Neural cell (in vitro differentiated cells): ENCODE results near the gene MYO15A. TPM values are rescaled to one million over a fixed set of nuclear protein-coding genes. Genes with fewer than 3 reads are reported as not detected.

Source experiments
- H2AFZ ChIP-seq: fragments of 200-600, 300-800 bp; sonication (generic), shearing (Covaris generic); 2 replicates; pipeline ENCODE4 v1.6.0; 2014; ENCODE audit warnings: low read depth, mild to moderate bottlenecking, antibody characterized with exemption, low read length, moderate library complexity
- H3F3A ChIP-seq: fragments of 200-600 bp; shearing (Covaris generic); 2 replicates; pipeline ENCODE4 v1.6.1; 2016; ENCODE audit warnings: mild to moderate bottlenecking, moderate library complexity, mixed read lengths, antibody characterized with exemption, low read length; ENCODE audit not compliant: insufficient read depth, poor library complexity, severe bottlenecking
- H3K27ac ChIP-seq: fragments of 200-600, 300-800 bp; sonication (generic), shearing (Covaris generic); 2 replicates; pipeline ENCODE4 v1.5.1; 2014; ENCODE audit warnings: mild to moderate bottlenecking, low read length, moderate library complexity
- H3K27me3 ChIP-seq: fragments of 300-800, 200-600 bp; sonication (generic), shearing (Covaris generic); 2 replicates; pipeline ENCODE4 v1.6.0; 2014; ENCODE audit warnings: mild to moderate bottlenecking, low read depth, low read length, moderate library complexity; ENCODE audit not compliant: insufficient read depth
- H3K36me3 ChIP-seq: fragments of 300-800, 200-600 bp; sonication (generic), shearing (Covaris generic); 2 replicates; pipeline ENCODE4 v1.5.1; 2014; ENCODE audit warnings: mild to moderate bottlenecking, antibody characterized with exemption, low read length, moderate library complexity; ENCODE audit not compliant: insufficient read depth
- H3K4me2 ChIP-seq: fragments of 300-800, 200-600 bp; sonication (generic), shearing (Covaris generic); 2 replicates; pipeline ENCODE4 v1.6.0; 2014; ENCODE audit warnings: mild to moderate bottlenecking, low read length
- H3K4me3 ChIP-seq: fragments of 300-800, 200-600 bp; sonication (generic), shearing (Covaris generic); 2 replicates; pipeline ENCODE4 v1.5.1; 2014; ENCODE audit warnings: mild to moderate bottlenecking, low read length, moderate library complexity
- H3K79me2 ChIP-seq: fragments of 200-600 bp; shearing (Covaris generic); replicated peaks from 2 replicates; pipeline ENCODE4 v1.6.0; 2014; ENCODE audit warnings: mild to moderate bottlenecking, low read length, moderate library complexity; ENCODE audit not compliant: insufficient read depth
- H3K9ac ChIP-seq: fragments of 300-800, 200-600 bp; sonication (generic), shearing (Covaris generic); 2 replicates; pipeline ENCODE4 v1.6.1; 2016; ENCODE audit warnings: mild to moderate bottlenecking, low read length, mixed read lengths
- H3K9me2 ChIP-seq: fragments of 200-600 bp; shearing (Covaris generic); 2 replicates; pipeline ENCODE4 v1.6.1; 2016; ENCODE audit warnings: mild to moderate bottlenecking, low read length, mixed read lengths; ENCODE audit not compliant: insufficient read depth
- H3K9me3 ChIP-seq: fragments of 200-600, 300-800 bp; sonication (generic), shearing (Covaris generic); 2 replicates; pipeline ENCODE4 v1.6.1; 2016; ENCODE audit warnings: mild to moderate bottlenecking, mixed run types, low read length, moderate library complexity, mixed read lengths
- H4K20me1 ChIP-seq: fragments of 200-600 bp; shearing (Covaris generic); 2 replicates; pipeline ENCODE4 v1.6.1; 2016; ENCODE audit warnings: mild to moderate bottlenecking, mixed run types; ENCODE audit not compliant: insufficient read depth
- CTCF ChIP-seq: fragments of 450-650 bp; IDR thresholded peaks from 2 replicates; pipeline ENCODE4 v1.5.1; 2014; ENCODE audit warnings: antibody characterized with exemption, mild to moderate bottlenecking, moderate library complexity; ENCODE audit not compliant: poor library complexity, severe bottlenecking
- EP300 ChIP-seq: fragments of 450-650 bp; conservative IDR thresholded peaks from 2 replicates; pipeline ENCODE4 v1.6.1; 2014; ENCODE audit warnings: antibody characterized with exemption, mild to moderate bottlenecking, moderate library complexity; ENCODE audit not compliant: poor library complexity, severe bottlenecking
- EZH2 ChIP-seq: fragments of 200-600, 300-800 bp; shearing (Covaris generic), sonication (generic); IDR thresholded peaks from 2 replicates; pipeline ENCODE4 v1.6.1; 2014; ENCODE audit warnings: antibody characterized with exemption, low read length, borderline replicate concordance, mild to moderate bottlenecking; ENCODE audit not compliant: insufficient read depth, poor library complexity, severe bottlenecking
- MXI1 ChIP-seq: fragments of 450-650 bp; conservative IDR thresholded peaks from 2 replicates; pipeline ENCODE4 v1.6.1; 2014; ENCODE audit warnings: antibody characterized with exemption, mild to moderate bottlenecking; ENCODE audit not compliant: poor library complexity, severe bottlenecking
- POLR2AphosphoS5 ChIP-seq: IDR thresholded peaks from 2 replicates; pipeline ENCODE4 v1.6.1; 2012
- RAD21 ChIP-seq: fragments of 450-650 bp; conservative IDR thresholded peaks from 2 replicates; pipeline ENCODE4 v1.6.1; 2014; ENCODE audit warnings: antibody characterized with exemption, mild to moderate bottlenecking, moderate library complexity
- SMC3 ChIP-seq: fragments of 450-650 bp; conservative IDR thresholded peaks from 2 replicates; pipeline ENCODE4 v1.6.1; 2014; ENCODE audit warnings: antibody characterized with exemption, mild to moderate bottlenecking, moderate library complexity; ENCODE audit not compliant: poor library complexity
- TAF1 ChIP-seq: IDR thresholded peaks from 2 replicates; pipeline ENCODE4 v1.6.1; 2012; ENCODE audit warnings: low read depth
- polyA plus RNA-seq: library from polyadenylated mRNA; depleted of rRNA; stranded (reverse); fragments of >200 nt; gene quantifications from 2 replicates; pipeline ENCODE4 v1.2.3, GENCODE V29; 2014
- TF ChIP-seq, protein P1 (sequence below): IDR thresholded peaks from 2 replicates; pipeline ENCODE4 v1.6.1; 2012; ENCODE audit warnings: borderline replicate concordance

MYO15A gene
- polyA plus RNA-seq, 1 donor from 2014 or later: 1.9 TPM

- H2AFZ ChIP-seq: no peak overlapping the region
- no peaks in the 10 kb centered on the region for H3F3A ChIP-seq
- H3K9ac ChIP-seq: no peak overlapping the region
- H3K9me3 ChIP-seq: no peaks in the 10 kb centered on the region
- no peaks in the 10 kb centered on the region for H3K36me3 ChIP-seq
- H3K4me2 ChIP-seq: no peak overlapping the region
- H4K20me1 ChIP-seq: no peaks in the 10 kb centered on the region
- no peak overlapping the region for H3K27ac ChIP-seq
- H3K9me2 ChIP-seq: no peaks in the 10 kb centered on the region
- no peaks in the 10 kb centered on the region for H3K79me2 ChIP-seq
- TF ChIP-seq, protein P1, sequence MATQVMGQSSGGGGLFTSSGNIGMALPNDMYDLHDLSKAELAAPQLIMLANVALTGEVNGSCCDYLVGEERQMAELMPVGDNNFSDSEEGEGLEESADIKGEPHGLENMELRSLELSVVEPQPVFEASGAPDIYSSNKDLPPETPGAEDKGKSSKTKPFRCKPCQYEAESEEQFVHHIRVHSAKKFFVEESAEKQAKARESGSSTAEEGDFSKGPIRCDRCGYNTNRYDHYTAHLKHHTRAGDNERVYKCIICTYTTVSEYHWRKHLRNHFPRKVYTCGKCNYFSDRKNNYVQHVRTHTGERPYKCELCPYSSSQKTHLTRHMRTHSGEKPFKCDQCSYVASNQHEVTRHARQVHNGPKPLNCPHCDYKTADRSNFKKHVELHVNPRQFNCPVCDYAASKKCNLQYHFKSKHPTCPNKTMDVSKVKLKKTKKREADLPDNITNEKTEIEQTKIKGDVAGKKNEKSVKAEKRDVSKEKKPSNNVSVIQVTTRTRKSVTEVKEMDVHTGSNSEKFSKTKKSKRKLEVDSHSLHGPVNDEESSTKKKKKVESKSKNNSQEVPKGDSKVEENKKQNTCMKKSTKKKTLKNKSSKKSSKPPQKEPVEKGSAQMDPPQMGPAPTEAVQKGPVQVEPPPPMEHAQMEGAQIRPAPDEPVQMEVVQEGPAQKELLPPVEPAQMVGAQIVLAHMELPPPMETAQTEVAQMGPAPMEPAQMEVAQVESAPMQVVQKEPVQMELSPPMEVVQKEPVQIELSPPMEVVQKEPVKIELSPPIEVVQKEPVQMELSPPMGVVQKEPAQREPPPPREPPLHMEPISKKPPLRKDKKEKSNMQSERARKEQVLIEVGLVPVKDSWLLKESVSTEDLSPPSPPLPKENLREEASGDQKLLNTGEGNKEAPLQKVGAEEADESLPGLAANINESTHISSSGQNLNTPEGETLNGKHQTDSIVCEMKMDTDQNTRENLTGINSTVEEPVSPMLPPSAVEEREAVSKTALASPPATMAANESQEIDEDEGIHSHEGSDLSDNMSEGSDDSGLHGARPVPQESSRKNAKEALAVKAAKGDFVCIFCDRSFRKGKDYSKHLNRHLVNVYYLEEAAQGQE: no peak
- no peak for TF ChIP-seq CTCF
- TF ChIP-seq EZH2: no peak
- TF ChIP-seq POLR2AphosphoS5: no peak
- H3K4me3 ChIP-seq: no peak overlapping the region
- H3K27me3 ChIP-seq: no peaks in the 10 kb centered on the region
These were observed 42.7 kb downstream of the MYO15A start for GRCh38 chr17:18151290-18151689.

DNA sequence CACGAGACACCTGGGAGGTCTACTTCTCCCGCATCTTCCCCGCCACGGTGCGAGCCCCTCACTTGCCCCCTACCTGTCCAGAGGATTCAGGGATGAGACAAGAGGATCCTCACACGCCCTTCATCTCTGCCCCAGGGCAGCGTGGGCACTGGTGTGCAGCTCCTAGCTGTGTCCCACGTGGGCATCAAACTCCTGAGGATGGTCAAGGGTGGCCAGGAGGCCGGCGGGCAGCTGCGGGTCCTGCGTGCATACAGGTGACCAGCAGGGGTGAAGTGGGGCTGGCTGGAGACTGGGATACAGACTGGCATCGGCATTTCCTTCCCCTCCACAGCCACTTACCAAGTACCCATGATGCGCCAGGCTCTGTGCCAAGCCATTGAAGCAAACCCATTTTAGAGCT, 46.6 kb downstream of the MYO15A start:
- Histone ChIP-seq H3K9me2 (no peaks in the 10 kb centered on the region), H3K27ac (no peak overlapping the region), H3K79me2 (no peaks in the 10 kb centered on the region), H2AFZ (no peak overlapping the region), H3F3A (no peaks in the 10 kb centered on the region), H4K20me1 (no peaks in the 10 kb centered on the region), H3K4me3 (no peak overlapping the region), H3K36me3 (no peaks in the 10 kb centered on the region), H3K9ac (no peak overlapping the region), H3K4me2 (no peak overlapping the region), H3K27me3 (no peaks in the 10 kb centered on the region), H3K9me3 (no peaks in the 10 kb centered on the region)
- TF ChIP-seq RAD21 (no peak), SMC3 (no peak), TAF1 (no peak), MXI1 (no peak), POLR2AphosphoS5 (no peak), EP300 (no peak), CTCF (no peak)
- TF ChIP-seq, protein P1: no peak
